ENCODE data around the gene DLST. TPM values are rescaled to one million over a fixed set of nuclear protein-coding genes. Genes with fewer than 3 reads are reported as not detected.
A peak's percentile ranks its signal among the peaks of the same experiment; 100 is the strongest.

Gene DLST
- total and polyA plus RNA-seq, 2 of the 4 experiments (the other 2 are of a cell fraction): 58.6 to 119 TPM

- H2AFZ ChIP-seq (replicated peaks; ENCODE audit: low read length, poor library complexity): no peak overlapping the region
- 0 out of 2 replicates have a peak overlapping the region, but pooled peaks have one; percentile 46 for H3K23ac ChIP-seq (ENCODE audit: low read depth, low read length)
- H3K27ac ChIP-seq (ENCODE audit: insufficient read depth, low read length): no peak overlapping the region
- H3K14ac ChIP-seq (replicated peaks; ENCODE audit: low read depth, low read length): no peak overlapping the region
- H2AK9ac ChIP-seq (replicated peaks; ENCODE audit: low read depth, low read length, poor library complexity): no peak overlapping the region
- H2AK5ac ChIP-seq (ENCODE audit: low read depth, low read length): no peak overlapping the region
- no peak overlapping the region for H2BK15ac ChIP-seq (ENCODE audit: low read depth, low read length)
- H2BK120ac ChIP-seq (ENCODE audit: low read depth, low read length): no peak overlapping the region
- DNase-seq: no peak
- H3K9ac ChIP-seq (ENCODE audit: low read depth, low read length): no peak overlapping the region
- H3K56ac ChIP-seq (ENCODE audit: extremely low read depth, insufficient read depth, low read length): no peak overlapping the region
- in situ Hi-C loops (cut with MboI; ENCODE audit: low sequenced_read_pairs): no loop called here
- 81% methylated on average over 5 of the region's 11 CpGs; no CpG with 5 or more reads in 1 of the 2 experiments for WGBS, 2 experiments (ENCODE audit: extremely low coverage in 2 of 2, insufficient read length in 1 of 2)
- H4K91ac ChIP-seq (ENCODE audit: insufficient read depth, low read depth, low read length): no peak overlapping the region
- no peak overlapping the region for H4K5ac ChIP-seq (ENCODE audit: low read depth, low read length)
- dilution Hi-C loops (cut with HindIII; ENCODE audit: low sequenced_read_pairs, unreplicated experiment): no loop called here
- no peak overlapping the region for H3K18ac ChIP-seq (ENCODE audit: low read depth, low read length)
- H3K4me3 ChIP-seq (ENCODE audit: insufficient read depth, low read depth, low read length): no peak overlapping the region
- no peak overlapping the region for H4K8ac ChIP-seq (ENCODE audit: low read depth in 2 of 2, low read length in 2 of 2)
- peaks cover 3% of the 10 kb centered on the region; the same call in 1 of the 2 replicates for H3K4me1 ChIP-seq (ENCODE audit: control insufficient read depth, insufficient read depth, low read length)
- CTCF ChIA-PET: interaction anchor here (1.4 kb wide), 1 partner anchor 164 kb away, joined by 7 read pairs; no protein-coding TSS in a partner anchor
- H3K4me2 ChIP-seq (ENCODE audit: low read depth, low read length): no peak overlapping the region
- H4K20me1 ChIP-seq (ENCODE audit: insufficient read depth, low read length): no peaks in the 10 kb centered on the region
- intact Hi-C loops (cut with micrococcal nuclease): no loop called here
- POLR2A ChIA-PET (ENCODE audit: unreplicated experiment): no interaction called here
- H3K9me3 ChIP-seq (ENCODE audit: control insufficient read depth, insufficient read depth, low read length): no peaks in the 10 kb centered on the region
- H2BK20ac ChIP-seq (ENCODE audit: low read depth, low read length): no peak overlapping the region
- no peak overlapping the region for H2BK5ac ChIP-seq (ENCODE audit: low read depth, low read length, poor library complexity, severe bottlenecking)
- 0 out of 2 replicates have a peak, but pooled peaks cover 2% of the 10 kb centered on the region for H3K9me1 ChIP-seq (ENCODE audit: insufficient read depth, low read length)
- BruUV-seq (replicated peaks): no TSS peak
- peaks cover 4% of the 10 kb centered on the region for H3K27me3 ChIP-seq (ENCODE audit: control insufficient read depth, insufficient read depth, low read length)
- TF ChIP-seq POLR2A (IDR thresholded peaks at IDR 0.05; ENCODE audit: low read depth, low read length) (no peak), MAZ (IDR thresholded peaks at IDR 0.05; ENCODE audit: borderline replicate concordance, low read depth, low read length) (no peak), SMC3 (IDR thresholded peaks at IDR 0.05; ENCODE audit: low read depth, low read length) (no peak), CTCF (conservative IDR thresholded peaks at IDR 0.05; ENCODE audit: low read depth, low read length) (no peak), NFE2L2 (IDR thresholded peaks at IDR 0.05; ENCODE audit: low read depth, low read length) (no peak), MXI1 (IDR thresholded peaks at IDR 0.05; ENCODE audit: borderline replicate concordance, low read depth, low read length) (no peak), RCOR1 (IDR thresholded peaks at IDR 0.05; ENCODE audit: insufficient replicate concordance, low read length) (no peak)
- TF ChIP-seq, protein P1, sequence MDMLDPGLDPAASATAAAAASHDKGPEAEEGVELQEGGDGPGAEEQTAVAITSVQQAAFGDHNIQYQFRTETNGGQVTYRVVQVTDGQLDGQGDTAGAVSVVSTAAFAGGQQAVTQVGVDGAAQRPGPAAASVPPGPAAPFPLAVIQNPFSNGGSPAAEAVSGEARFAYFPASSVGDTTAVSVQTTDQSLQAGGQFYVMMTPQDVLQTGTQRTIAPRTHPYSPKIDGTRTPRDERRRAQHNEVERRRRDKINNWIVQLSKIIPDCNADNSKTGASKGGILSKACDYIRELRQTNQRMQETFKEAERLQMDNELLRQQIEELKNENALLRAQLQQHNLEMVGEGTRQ (IDR thresholded peaks at IDR 0.05; ENCODE audit: low read depth, low read length): no peak
- H3K36me3 ChIP-seq (ENCODE audit: control insufficient read depth, insufficient read depth, low read length): no peaks in the 10 kb centered on the region
- no peaks in the 10 kb centered on the region for H3K79me1 ChIP-seq (ENCODE audit: low read depth in 1 of 2, low read length in 2 of 2)
- ATAC-seq (ENCODE audit: low read depth): no peak
- H3K4ac ChIP-seq (ENCODE audit: low read depth, low read length): no peak overlapping the region
Observed at GRCh38 chr14:74924061-74924460, 42.3 kb downstream of the DLST start.

Measured in IMR-90 (cell line).